ENCODE measurements around the gene ZIC5. TPM values are rescaled to one million over a fixed set of nuclear protein-coding genes. Genes with fewer than 3 reads are reported as not detected.

ZIC5 gene
- total RNA-seq, 4 donors from 2014 or later: 0.19 TPM; not detected in 3

- no peak for TF ChIP-seq CTCF (IDR thresholded peaks at IDR 0.05; ENCODE audit: low read depth)
These were observed 29.7 kb downstream of the ZIC5 start for GRCh38 chr13:99941911-99942310.

- TF ChIP-seq CTCF (IDR thresholded peaks at IDR 0.05; ENCODE audit: low read depth): no peak
These were observed 30.5 kb downstream of the ZIC5 start for GRCh38 chr13:99941086-99941485.

- no peak for TF ChIP-seq CTCF (IDR thresholded peaks at IDR 0.05; ENCODE audit: low read depth)
These were observed 32.9 kb downstream of the ZIC5 start for GRCh38 chr13:99938635-99939034.

- no peak for TF ChIP-seq CTCF (IDR thresholded peaks at IDR 0.05; ENCODE audit: low read depth)
These were observed 35.8 kb downstream of the ZIC5 start for GRCh38 chr13:99935772-99936171.

GRCh38 chr13:99932912-99933311 lies 38.7 kb downstream of the ZIC5 start:
- no peak for TF ChIP-seq CTCF (IDR thresholded peaks at IDR 0.05; ENCODE audit: low read depth)

GRCh38 chr13:99930925-99931324 lies 40.6 kb downstream of the ZIC5 start:
- no peak for TF ChIP-seq CTCF (IDR thresholded peaks at IDR 0.05; ENCODE audit: low read depth)

- TF ChIP-seq CTCF (IDR thresholded peaks at IDR 0.05; ENCODE audit: low read depth): no peak
These were observed 41.7 kb downstream of the ZIC5 start for GRCh38 chr13:99929866-99930265.
